H7 (cell line): ENCODE measurements around the gene DNAL4. TPM values are rescaled to one million over a fixed set of nuclear protein-coding genes. Genes with fewer than 3 reads are reported as not detected.
A peak's percentile ranks its signal among the peaks of the same experiment; 100 is the strongest.

ENCODE experiments used
- DNase-seq: peaks from one replicate; pipeline ENCODE4 v3.0.0; 2012
- H3K27me3 ChIP-seq: 2 replicates; pipeline ENCODE4 v1.6.0; 2011; ENCODE audit warnings: mild to moderate bottlenecking, low read length; ENCODE audit not compliant: control insufficient read depth, insufficient read depth
- H3K36me3 ChIP-seq: replicated peaks from 2 replicates; pipeline ENCODE4 v1.5.1; 2011; ENCODE audit warnings: low read length; ENCODE audit not compliant: control insufficient read depth, insufficient read depth
- H3K4me3 ChIP-seq: 2 replicates; pipeline ENCODE4 v1.5.1; 2011; ENCODE audit warnings: low read depth, mild to moderate bottlenecking, control low read depth, low read length, moderate library complexity; ENCODE audit not compliant: insufficient read depth
- total RNA-seq: library from RNA; depleted of rRNA; stranded (reverse); fragments of >200 nt; shearing (Covaris generic); gene quantifications from 2 replicates; pipeline ENCODE4 v1.2.3, GENCODE V29; 2014

The DNAL4 gene
- total RNA-seq, 1 experiment from 2014 or later = 26.8 TPM

- peaks cover 11% of the 10 kb centered on the region for H3K36me3 ChIP-seq
- DNase-seq = no peak
- H3K4me3 ChIP-seq = no peak overlapping the region
- no peaks in the 10 kb centered on the region for H3K27me3 ChIP-seq
Measured at GRCh38 chr22:38738475-38739070, 55.4 kb downstream of the DNAL4 start.

- no peaks in the 10 kb centered on the region for H3K27me3 ChIP-seq
- DNase-seq = peak; percentile 46
- H3K36me3 ChIP-seq = peaks cover 12% of the 10 kb centered on the region
- H3K4me3 ChIP-seq = no peak overlapping the region
Measured at GRCh38 chr22:38737302-38738060, 56.5 kb downstream of the DNAL4 start.

GRCh38 chr22:38736257-38736570, 57.7 kb downstream of the DNAL4 start:
- no peak for DNase-seq
- no peaks in the 10 kb centered on the region for H3K27me3 ChIP-seq
- peaks cover 14% of the 10 kb centered on the region for H3K36me3 ChIP-seq
- no peak overlapping the region for H3K4me3 ChIP-seq

- Histone ChIP-seq H3K4me3 (no peak overlapping the region), H3K27me3 (no peaks in the 10 kb centered on the region), H3K36me3 (peaks cover 18% of the 10 kb centered on the region)
- DNase-seq = peak; percentile 65
Measured at GRCh38 chr22:38735465-38736256, 58.3 kb downstream of the DNAL4 start.

- peak; percentile 54 for DNase-seq
- no peak overlapping the region for H3K4me3 ChIP-seq
- H3K36me3 ChIP-seq = peaks cover 21% of the 10 kb centered on the region
- H3K27me3 ChIP-seq = no peaks in the 10 kb centered on the region
Measured at GRCh38 chr22:38735126-38735464, 58.8 kb downstream of the DNAL4 start.

GRCh38 chr22:38734421-38735100, 59.4 kb downstream of the DNAL4 start:
- Histone ChIP-seq H3K36me3 (peaks cover 22% of the 10 kb centered on the region), H3K27me3 (no peaks in the 10 kb centered on the region), H3K4me3 (no peak overlapping the region)
- peak; percentile 27 for DNase-seq

GRCh38 chr22:38733724-38734381, 60.1 kb downstream of the DNAL4 start:
- Histone ChIP-seq H3K36me3 (peaks cover 28% of the 10 kb centered on the region), H3K27me3 (no peaks in the 10 kb centered on the region)

GRCh38 chr22:38733329-38733723, 60.6 kb downstream of the DNAL4 start:
- Histone ChIP-seq H3K27me3 (no peaks in the 10 kb centered on the region), H3K4me3 (no peak overlapping the region), H3K36me3 (peaks cover 33% of the 10 kb centered on the region)
- peak; percentile 91 for DNase-seq

More at GRCh38 chr22:38733724-38734381, 60.1 kb downstream of the DNAL4 start:
- no peak overlapping the region for H3K4me3 ChIP-seq
- peak; percentile 28 for DNase-seq

GRCh38 chr22:38732251-38732815, 61.6 kb downstream of the DNAL4 start:
- Histone ChIP-seq H3K36me3 (peaks cover 39% of the 10 kb centered on the region), H3K4me3 (no peak overlapping the region), H3K27me3 (no peaks in the 10 kb centered on the region)
- peak; percentile 56 for DNase-seq

GRCh38 chr22:38731703-38732161, 62.2 kb downstream of the DNAL4 start:
- no peak overlapping the region for H3K4me3 ChIP-seq
- peak; percentile 42 for DNase-seq
- peaks cover 45% of the 10 kb centered on the region for H3K36me3 ChIP-seq
- H3K27me3 ChIP-seq = no peaks in the 10 kb centered on the region

- Histone ChIP-seq H3K27me3 (no peaks in the 10 kb centered on the region), H3K36me3 (peaks cover 57% of the 10 kb centered on the region), H3K4me3 (no peak overlapping the region)
- DNase-seq = peak; percentile 33
Measured at GRCh38 chr22:38730411-38730871, 63.5 kb downstream of the DNAL4 start.

GRCh38 chr22:38729946-38730345, 64.0 kb downstream of the DNAL4 start:
- Histone ChIP-seq H3K4me3 (no peak overlapping the region), H3K27me3 (no peaks in the 10 kb centered on the region), H3K36me3 (peaks cover 62% of the 10 kb centered on the region)
- peak; percentile 30 for DNase-seq

GRCh38 chr22:38728871-38729796, 64.8 kb downstream of the DNAL4 start:
- H3K4me3 ChIP-seq = no peak overlapping the region
- H3K27me3 ChIP-seq = no peaks in the 10 kb centered on the region
- DNase-seq = peak; percentile 33
- H3K36me3 ChIP-seq = peaks cover 68% of the 10 kb centered on the region
